IPS-18c (cell line): ENCODE results near the gene MYO10.
"Not testable (repeated sequence)": the region's sequence is repeated elsewhere in the genome, so short reads cannot be mapped to it uniquely, and the experiment has no call there.

Source experiments
- H3K4me3 ChIP-seq: 2 replicates; pipeline ENCODE4 v1.7.0; 2013; ENCODE audit warnings: low read depth, mild to moderate bottlenecking, low read length, moderate library complexity; ENCODE audit not compliant: insufficient read depth
- H3K9me3 ChIP-seq: one replicate; pipeline ENCODE4 v1.6.1; 2013; ENCODE audit warnings: mild to moderate bottlenecking, low read length, moderate library complexity; ENCODE audit not compliant: control insufficient read depth, insufficient read depth

Gene MYO10

DNA sequence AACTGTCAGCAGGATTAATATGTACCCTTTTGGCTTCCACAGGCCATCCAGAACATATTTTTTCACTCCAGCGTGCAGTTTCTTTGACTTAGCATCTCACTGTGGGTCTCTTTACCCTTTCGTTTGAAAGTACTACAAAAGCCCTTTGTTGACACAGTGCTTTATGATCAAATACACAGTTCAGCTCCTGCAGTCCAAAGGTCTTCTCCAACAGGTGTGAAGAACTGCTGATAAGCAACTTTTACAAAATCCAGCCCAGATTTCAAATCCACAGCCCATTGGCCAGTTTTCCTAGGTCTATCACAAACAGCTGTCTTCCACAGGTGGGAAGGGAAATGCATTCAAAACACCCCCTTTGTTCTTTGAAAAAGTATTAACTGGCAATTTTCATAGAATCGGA lies 54.8 kb downstream of the MYO10 start:
- no peaks in the 10 kb centered on the region for H3K9me3 ChIP-seq
- no peak overlapping the region for H3K4me3 ChIP-seq

DNA sequence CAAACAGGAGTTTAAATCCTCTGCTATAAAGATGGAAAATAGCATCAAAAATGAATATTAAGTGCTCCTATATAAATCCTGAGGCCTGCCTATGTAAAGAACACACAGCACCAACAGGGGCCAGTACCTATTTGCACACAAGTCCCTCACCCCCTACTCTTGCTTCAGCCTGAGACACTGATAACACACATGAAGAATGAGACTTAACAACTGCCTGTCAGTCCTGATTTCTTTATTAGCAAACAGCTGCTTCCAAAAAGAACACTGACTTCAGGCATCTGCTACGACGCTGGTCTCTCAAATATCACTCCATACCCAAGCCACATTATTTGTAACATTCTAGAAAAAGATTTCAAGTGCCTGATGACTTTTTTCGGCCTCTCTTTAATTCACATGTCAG lies 55.5 kb downstream of the MYO10 start:
- Histone ChIP-seq H3K9me3 (peaks cover 3% of the 10 kb centered on the region), H3K4me3 (no peak overlapping the region)

- no peak overlapping the region for H3K4me3 ChIP-seq
- peaks cover 6% of the 10 kb centered on the region for H3K9me3 ChIP-seq
These were observed 56.4 kb downstream of the MYO10 start for GRCh38 chr5:16879650-16880049.

GRCh38 chr5:16879191-16879590 lies 56.9 kb downstream of the MYO10 start:
- peaks cover 11% of the 10 kb centered on the region for H3K9me3 ChIP-seq
- no peak overlapping the region for H3K4me3 ChIP-seq

GRCh38 chr5:16877267-16877935 lies 58.7 kb downstream of the MYO10 start:
- H3K4me3 ChIP-seq: no peak overlapping the region

DNA sequence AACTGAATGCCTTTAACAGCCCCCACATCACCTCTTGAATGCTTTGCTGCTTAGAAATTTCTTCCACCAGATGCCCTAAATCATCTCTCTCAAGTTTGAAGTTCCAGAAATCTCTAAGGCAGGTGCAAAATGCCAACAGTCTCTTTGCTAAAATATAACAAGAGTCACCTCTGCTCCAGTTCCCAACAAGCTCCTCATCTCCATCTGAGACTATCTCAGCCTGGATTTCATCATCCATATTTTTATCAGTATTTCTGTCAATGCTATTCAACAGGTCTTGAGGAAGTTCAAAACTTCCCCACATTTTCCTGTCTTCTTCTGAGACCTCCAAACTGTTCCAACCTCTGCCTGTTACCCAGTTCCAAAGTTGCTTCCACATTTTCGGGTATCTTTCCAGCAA lies 61.7 kb downstream of the MYO10 start:
- H3K4me3 ChIP-seq: not testable (repeated sequence)
- peaks cover 13% of the 10 kb centered on the region for H3K9me3 ChIP-seq

More at GRCh38 chr5:16877267-16877935, 58.7 kb downstream of the MYO10 start:
- H3K9me3 ChIP-seq: peaks cover 13% of the 10 kb centered on the region

DNA sequence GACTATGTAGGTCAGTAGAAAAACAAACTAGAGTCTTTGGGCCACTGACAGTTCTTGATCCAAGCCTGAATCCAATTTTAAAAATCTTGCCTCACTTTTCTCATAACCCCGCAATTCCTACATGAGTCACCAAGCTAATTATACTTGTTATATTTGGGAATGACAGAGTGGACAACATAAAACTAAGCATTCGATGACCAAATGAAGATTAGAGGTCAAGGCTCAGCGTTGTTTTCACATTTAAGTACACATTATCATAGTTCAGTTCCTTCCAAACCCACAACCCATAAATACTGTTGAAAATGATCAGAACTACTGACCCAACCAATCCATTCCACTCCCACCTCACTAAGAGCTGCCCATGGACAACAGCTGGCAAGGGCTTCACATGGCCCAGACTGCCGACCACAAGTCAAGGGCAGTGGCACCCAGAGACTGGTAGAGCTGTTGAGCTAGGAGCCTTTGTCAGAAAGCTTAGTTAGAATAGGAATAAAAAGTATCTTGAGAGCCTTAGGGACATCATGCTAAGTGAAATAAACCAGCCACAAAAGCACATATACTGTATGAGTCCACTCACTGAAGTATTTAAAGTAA lies 64.2 kb downstream of the MYO10 start:
- H3K9me3 ChIP-seq: peaks cover 13% of the 10 kb centered on the region
- no peak overlapping the region for H3K4me3 ChIP-seq

DNA sequence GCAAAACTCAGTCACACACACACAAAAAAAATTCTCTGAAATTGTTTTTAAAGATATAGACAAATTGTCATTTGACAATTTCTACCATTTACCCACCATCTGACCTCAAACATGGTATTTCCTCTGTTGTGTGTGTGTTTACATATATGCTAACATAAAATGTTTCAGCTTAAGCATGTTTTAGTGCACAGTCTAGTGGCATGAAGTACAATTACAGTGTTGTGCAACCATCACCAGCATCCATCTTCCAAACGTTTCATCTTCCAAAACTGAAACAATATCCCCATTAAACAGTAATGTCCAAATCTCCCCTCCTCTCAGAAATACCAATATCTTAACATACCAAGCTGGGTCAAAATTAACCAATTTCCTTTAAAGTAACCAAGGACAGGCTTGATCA lies 65.2 kb downstream of the MYO10 start:
- Histone ChIP-seq H3K4me3 (no peak overlapping the region), H3K9me3 (peaks cover 13% of the 10 kb centered on the region)

DNA sequence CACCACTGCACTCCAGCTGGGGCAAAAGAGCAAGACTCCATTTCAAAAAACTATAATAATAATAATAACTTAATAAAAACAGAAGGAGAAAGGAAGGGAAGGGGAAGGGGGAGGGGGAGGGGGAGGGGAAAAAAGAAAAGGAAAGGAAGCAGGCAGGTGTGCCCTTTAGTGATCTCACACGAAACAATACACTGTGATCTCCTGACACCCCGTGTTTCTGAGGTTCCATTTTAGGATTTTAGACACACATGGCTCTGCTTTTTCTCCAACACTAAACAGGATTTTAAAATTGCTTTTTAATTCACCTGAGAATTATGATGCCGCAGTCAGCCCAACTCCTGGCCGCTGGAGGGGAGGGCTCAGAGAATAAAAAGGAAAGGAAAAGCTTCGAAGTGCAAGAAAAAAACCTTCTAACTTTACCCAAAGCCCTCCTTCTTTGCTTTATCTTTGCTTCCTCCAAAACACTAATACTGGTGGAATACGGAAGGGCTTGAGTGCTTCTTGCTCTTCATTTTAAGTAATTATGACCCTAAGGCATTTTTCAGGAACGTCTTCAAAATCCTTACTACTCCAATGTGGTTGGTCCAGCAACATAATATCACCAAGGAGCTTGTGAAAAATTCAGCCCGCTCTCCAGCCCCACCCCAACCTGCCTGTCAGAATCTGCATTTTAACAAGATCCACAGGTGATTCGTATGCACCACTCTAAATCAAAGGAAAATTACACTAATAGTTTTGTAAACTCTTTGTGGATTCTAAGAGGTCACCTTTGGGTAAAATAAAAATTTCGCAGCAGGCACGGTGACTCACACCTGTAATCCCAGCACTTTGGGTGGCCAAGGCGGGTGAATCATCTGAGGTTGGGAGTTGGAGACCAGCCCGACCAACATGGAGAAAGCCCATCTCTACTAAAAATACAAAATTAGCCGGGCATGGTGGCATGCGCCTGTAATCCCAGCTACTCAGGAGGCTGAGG lies 66.0 kb downstream of the MYO10 start:
- H3K4me3 ChIP-seq: no peak overlapping the region

DNA sequence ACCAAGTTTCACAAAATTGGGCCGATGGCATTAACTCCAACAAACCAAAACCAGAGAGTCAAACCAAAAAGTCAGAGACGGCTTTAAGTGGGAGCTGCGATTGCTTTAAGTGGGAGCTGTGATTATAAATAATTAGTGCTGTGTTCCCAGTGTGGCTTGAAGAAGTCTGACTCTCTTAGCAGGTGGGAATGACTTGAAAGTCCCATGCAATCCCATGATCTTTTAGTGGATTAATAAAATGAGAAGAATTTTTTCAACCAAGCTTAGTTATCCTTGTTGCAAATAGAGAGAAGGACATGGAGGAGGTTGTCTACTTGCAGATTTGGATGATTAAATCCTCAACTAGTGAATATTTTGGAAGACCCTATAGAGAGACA lies 68.5 kb downstream of the MYO10 start:
- no peaks in the 10 kb centered on the region for H3K9me3 ChIP-seq
- H3K4me3 ChIP-seq: no peak overlapping the region

More for the DNA sequence above, 66.0 kb downstream of the MYO10 start:
- H3K9me3 ChIP-seq: peaks cover 9% of the 10 kb centered on the region

DNA sequence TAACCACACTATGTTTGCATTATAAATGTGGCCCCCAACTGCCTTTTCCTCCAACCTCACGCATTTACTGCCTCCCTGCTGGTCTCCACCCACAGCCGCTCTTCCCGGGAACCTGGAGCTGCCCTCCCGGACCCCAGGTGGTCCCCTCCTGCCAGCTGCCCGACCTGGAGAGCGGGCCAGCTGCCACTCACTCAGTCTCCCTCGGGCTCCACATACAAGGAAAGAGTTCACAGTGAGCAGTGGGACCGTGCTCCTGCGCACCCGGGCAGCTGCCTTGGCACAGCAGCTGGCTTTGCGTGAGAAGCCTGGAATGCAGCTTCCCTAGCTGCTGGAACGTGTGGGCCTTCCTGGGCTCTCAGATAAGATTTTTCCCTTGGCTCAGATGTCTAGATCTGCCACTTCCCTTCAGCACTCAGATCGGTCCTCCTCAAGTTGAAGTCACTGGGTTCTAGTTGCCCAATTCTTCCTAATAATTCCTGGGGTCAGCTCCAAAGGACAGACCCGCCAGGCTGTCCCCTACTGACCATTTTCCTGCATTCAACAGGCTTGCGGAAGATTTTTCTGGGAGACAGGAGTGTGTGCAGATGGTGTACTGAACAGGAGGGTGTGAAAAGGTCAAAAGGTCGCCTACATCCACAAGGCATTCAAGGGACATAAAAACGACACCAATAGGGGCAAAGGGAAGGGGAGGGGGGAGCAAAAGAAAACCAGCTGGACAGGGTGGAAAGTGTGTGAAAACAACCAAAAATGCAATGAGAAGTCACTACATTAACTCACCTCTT lies 69.1 kb downstream of the MYO10 start:
- Histone ChIP-seq H3K4me3 (peak overlapping the region; percentile 12; the same call in 1 of the 2 replicates), H3K9me3 (no peaks in the 10 kb centered on the region)

DNA sequence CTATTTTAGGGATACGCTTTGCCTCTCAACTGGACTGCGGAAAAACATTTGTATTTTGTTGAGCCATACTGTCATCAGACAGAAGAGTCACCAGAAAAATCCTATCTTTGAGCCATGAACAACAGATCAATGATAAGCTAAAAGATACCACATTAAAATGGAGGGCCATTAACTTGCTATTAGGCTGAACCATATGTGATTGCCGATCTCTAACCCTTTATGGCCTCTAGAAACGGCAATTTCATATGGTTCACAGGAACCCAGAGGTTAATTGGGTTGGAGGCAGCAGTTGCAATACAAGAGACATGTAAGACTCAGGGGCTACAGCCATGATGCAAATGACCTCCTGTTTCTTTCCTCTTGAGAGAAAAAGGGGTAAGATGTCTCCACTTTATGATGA lies 69.8 kb downstream of the MYO10 start:
- Histone ChIP-seq H3K9me3 (no peaks in the 10 kb centered on the region), H3K4me3 (peak overlapping the region; percentile 12; the same call in 1 of the 2 replicates)

DNA sequence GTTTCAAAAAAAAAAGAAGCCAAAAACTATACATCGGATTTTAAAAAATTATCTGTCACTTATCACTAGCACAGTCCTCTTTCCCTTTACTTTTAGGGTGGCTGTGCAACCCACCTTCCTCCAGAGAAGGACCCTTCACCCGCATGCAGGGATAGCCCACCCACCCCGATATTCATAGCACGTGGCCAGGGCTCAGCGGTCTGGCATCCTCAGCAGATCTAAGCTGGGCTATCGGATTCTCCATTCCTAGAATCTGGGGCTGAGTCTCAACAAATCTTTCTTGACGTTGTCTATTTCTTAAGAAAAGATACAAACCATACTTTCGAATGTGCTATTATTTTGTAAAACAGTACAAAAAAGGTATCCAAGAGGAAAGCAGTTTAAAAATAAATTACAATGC lies 70.9 kb downstream of the MYO10 start:
- Histone ChIP-seq H3K9me3 (no peaks in the 10 kb centered on the region), H3K4me3 (no peak overlapping the region)

- H3K9me3 ChIP-seq: no peaks in the 10 kb centered on the region
These were observed 71.4 kb downstream of the MYO10 start for GRCh38 chr5:16864631-16865131.

DNA sequence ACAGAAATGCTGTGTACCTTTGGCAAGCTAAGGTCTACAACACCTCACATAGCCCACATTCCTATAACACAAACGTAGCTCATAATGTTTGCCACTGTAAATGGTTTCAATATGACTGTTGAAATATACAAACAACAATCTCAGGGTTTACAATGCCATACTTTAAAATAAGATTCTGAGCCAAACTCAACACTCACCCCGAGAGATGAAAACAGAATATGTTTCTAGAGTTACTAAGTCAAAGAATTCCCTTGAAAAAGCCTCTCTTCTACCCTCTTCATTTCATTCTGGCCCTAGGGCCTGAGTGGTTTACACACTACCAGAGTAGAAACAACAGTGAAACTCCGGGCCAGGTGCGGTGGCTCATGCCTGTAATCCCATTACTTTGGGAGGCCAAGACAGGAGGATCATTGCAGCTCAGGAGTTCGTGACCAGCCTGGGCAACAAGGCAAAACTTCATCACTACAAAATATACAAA lies 72.6 kb downstream of the MYO10 start:
- no peak overlapping the region for H3K4me3 ChIP-seq
- H3K9me3 ChIP-seq: no peaks in the 10 kb centered on the region

More at GRCh38 chr5:16864631-16865131, 71.4 kb downstream of the MYO10 start:
- H3K4me3 ChIP-seq: no peak overlapping the region

DNA sequence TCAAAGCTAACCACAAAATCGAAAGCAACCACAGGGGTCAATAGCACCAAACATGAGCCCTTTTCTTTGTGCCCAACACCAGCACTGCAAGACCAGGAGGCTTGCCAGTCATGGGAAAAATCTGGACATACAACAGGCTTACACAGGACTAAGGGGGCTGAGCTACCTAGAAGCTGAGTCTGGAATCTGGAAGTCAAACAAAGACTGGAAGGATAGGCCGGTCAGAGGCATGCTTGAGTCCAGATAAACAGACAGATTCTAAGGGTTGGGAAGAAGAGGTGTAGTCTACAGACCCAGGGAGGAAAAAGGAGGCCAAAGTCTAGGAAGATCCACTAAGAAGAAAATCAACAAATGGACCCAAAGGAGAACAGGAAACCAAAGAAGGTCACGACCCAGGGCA lies 73.3 kb downstream of the MYO10 start:
- no peak overlapping the region for H3K4me3 ChIP-seq
- no peaks in the 10 kb centered on the region for H3K9me3 ChIP-seq

DNA sequence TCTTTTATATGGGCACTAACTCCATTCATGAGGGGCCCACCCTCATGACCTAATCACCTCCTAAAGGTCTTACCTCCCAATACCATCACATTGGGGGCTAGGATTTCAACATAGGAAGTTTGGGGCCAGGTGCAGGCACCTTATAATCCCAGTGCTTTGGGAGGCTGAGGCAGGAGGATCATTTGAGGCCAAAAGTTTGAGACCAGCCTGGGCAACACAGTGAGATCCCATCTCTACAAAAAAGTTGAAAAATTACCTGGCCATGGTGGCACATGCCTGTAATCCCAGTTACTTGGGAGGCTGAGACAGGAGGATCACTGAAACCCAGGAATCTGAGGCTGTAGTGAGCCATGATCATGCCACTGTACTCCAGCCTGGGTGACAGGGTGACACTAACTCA lies 76.7 kb downstream of the MYO10 start:
- Histone ChIP-seq H3K4me3 (no peak overlapping the region), H3K9me3 (no peaks in the 10 kb centered on the region)
